ENCODE data around the gene GRK5. TPM values are rescaled to one million over a fixed set of nuclear protein-coding genes. Genes with fewer than 3 reads are reported as not detected.

The GRK5 gene
- total and polyA plus RNA-seq, 12 donors: 9.3 to 96.4 (median 21.5) TPM

GRCh38 chr10:119302591-119303253, 95.4 kb downstream of the GRK5 start:
- Histone ChIP-seq H3K9me3 (replicated peaks in 1 of 3) (no peaks in the 10 kb centered on the region), H3K27ac (no peak overlapping the region), H3K4me1 (replicated peaks in 1 of 2) (peaks cover 0 to 6% of the 10 kb centered on the region in 2 donors), H3K4me3 (no peak overlapping the region), H3K36me3 (replicated peaks in 1 of 2) (no peaks in the 10 kb centered on the region), H3K27me3 (no peaks in the 10 kb centered on the region)
- no peak for TF ChIP-seq POLR2A (IDR thresholded peaks at IDR 0.05)
- TF ChIP-seq, protein P1, sequence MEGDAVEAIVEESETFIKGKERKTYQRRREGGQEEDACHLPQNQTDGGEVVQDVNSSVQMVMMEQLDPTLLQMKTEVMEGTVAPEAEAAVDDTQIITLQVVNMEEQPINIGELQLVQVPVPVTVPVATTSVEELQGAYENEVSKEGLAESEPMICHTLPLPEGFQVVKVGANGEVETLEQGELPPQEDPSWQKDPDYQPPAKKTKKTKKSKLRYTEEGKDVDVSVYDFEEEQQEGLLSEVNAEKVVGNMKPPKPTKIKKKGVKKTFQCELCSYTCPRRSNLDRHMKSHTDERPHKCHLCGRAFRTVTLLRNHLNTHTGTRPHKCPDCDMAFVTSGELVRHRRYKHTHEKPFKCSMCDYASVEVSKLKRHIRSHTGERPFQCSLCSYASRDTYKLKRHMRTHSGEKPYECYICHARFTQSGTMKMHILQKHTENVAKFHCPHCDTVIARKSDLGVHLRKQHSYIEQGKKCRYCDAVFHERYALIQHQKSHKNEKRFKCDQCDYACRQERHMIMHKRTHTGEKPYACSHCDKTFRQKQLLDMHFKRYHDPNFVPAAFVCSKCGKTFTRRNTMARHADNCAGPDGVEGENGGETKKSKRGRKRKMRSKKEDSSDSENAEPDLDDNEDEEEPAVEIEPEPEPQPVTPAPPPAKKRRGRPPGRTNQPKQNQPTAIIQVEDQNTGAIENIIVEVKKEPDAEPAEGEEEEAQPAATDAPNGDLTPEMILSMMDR (IDR thresholded peaks at IDR 0.05): no peak
- 72 to 86% (median 85%) methylated on average over 11 to 12 of the region's 12 CpGs for WGBS, 4 donors
- intact Hi-C loops (cut with DNase I): no loop called here
- no peak for DNase-seq

GRCh38 chr10:119303886-119304285, 96.5 kb downstream of the GRK5 start:
- Histone ChIP-seq H3K4me3 (no peak overlapping the region), H3K27me3 (no peaks in the 10 kb centered on the region), H3K36me3 (replicated peaks in 1 of 2) (no peaks in the 10 kb centered on the region), H3K27ac (no peak overlapping the region), H3K4me1 (replicated peaks in 1 of 2) (peaks cover 0 to 6% of the 10 kb centered on the region in 2 donors), H3K9me3 (replicated peaks in 1 of 3) (no peaks in the 10 kb centered on the region)
- intact Hi-C loops (cut with DNase I): no loop called here
- no peak for TF ChIP-seq POLR2A (IDR thresholded peaks at IDR 0.05)
- TF ChIP-seq, protein P1 (IDR thresholded peaks at IDR 0.05): no peak
- no peak for DNase-seq
- WGBS, 4 donors: 98 to 100% (median 100%) methylated on average over 1 to 3 of the region's 3 CpGs

DNA sequence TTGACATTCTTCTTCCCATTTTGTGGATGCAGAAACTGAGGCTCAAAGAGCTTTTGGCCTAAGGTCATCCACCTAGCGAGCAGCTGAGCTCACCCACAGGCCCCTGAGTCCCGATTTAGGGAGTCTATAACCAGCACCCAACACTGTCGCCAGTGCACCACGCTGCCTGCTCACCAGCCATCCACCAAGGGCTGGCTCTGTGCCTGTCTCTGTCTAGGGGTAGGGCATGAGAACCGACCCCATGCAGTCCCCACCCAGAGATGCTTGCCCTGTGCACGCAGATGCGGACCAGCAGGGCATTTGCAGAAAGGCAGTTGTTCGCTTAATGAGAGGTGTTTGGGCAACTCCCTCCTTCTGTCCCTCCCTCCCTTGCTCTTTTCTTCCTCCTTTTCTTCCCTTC, 97.2 kb downstream of the GRK5 start:
- TF ChIP-seq POLR2A (IDR thresholded peaks at IDR 0.05): no peak
- TF ChIP-seq, protein P1 (IDR thresholded peaks at IDR 0.05): no peak
- Histone ChIP-seq H3K9me3 (replicated peaks in 1 of 3) (no peaks in the 10 kb centered on the region), H3K27me3 (no peaks in the 10 kb centered on the region), H3K4me1 (replicated peaks in 1 of 2) (peaks cover 0 to 6% of the 10 kb centered on the region in 2 donors), H3K27ac (no peak overlapping the region), H3K36me3 (replicated peaks in 1 of 2) (no peaks in the 10 kb centered on the region), H3K4me3 (no peak overlapping the region)
- no peak for DNase-seq
- 88 to 93% (median 92%) methylated on average over 4 to 8 of the region's 8 CpGs for WGBS, 4 donors
- intact Hi-C loops (cut with DNase I): no loop called here

DNA sequence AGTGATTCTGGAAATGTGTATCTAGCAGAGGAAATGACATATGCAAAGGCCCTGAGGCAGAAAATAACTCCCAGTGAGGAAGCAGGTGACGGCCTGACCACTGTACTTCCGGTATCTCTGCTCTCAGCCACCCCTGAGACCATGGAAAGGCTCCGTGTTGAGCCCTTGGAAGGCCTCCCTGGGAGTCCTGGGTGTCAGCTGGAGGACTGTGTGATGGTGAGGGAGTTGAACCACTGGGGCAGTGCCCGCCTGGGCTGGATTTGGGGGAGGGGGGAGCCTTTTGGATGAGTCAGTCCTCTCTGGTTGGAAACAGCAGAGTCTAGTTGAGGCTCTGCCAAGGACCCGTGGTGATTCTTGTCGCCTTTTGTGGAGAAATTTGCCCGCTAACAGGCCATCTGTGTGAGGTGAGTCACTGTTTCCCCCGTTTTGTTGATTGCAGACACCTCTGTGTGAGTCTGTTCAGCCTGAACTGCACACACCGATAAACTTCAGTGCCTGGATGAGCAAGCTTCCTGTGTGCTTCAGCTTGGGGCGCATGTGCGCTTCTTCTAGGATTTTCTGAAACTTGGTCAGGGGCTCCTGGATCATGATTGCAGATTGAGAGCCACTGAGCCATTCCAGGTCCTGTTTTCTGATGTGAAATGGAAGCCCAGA, 98.6 kb downstream of the GRK5 start:
- Histone ChIP-seq H3K36me3 (replicated peaks in 1 of 2) (no peaks in the 10 kb centered on the region), H3K4me3 (no peak overlapping the region), H3K4me1 (replicated peaks in 1 of 2) (peaks cover 0 to 6% of the 10 kb centered on the region in 2 donors), H3K27ac (peak overlapping the region in 2 of 5 donors; percentile 27 to 42), H3K27me3 (no peaks in the 10 kb centered on the region), H3K9me3 (replicated peaks in 1 of 3) (no peaks in the 10 kb centered on the region)
- intact Hi-C loops (cut with DNase I): no loop called here
- no peak for TF ChIP-seq POLR2A (IDR thresholded peaks at IDR 0.05)
- TF ChIP-seq, protein P1 (IDR thresholded peaks at IDR 0.05): no peak
- 50 to 71% (median 55%) methylated on average over 7 to 11 of the region's 11 CpGs for WGBS, 4 donors
- peak in 6 of 7 donors; percentile 41 to 85 (median 70) for DNase-seq
